ENCODE results near the gene ZNF844. TPM values are rescaled to one million over a fixed set of nuclear protein-coding genes. Genes with fewer than 3 reads are reported as not detected.

The ZNF844 gene
- total RNA-seq, 2 donors from 2014 or later: 10.3 to 17.9 TPM

- Mint-ChIP-seq H3K9me3 (peaks cover 54% of the 10 kb centered on the region), H3K27me3 (ENCODE audit: insufficient read depth) (peaks cover 2% of the 10 kb centered on the region)
- peaks cover 14% of the 10 kb centered on the region for H3K36me3 ChIP-seq (ENCODE audit: control insufficient read depth, insufficient read depth, low read length)
These were observed 20.7 kb downstream of the ZNF844 start for GRCh38 chr19:12085074-12085818.

GRCh38 chr19:12090807-12091206 lies 26.3 kb downstream of the ZNF844 start:
- peak; percentile 84 for DNase-seq
- Histone ChIP-seq H3K27ac (ENCODE audit: low read depth, low read length) (no peak overlapping the region), H3K9me3 (ENCODE audit: control insufficient read depth, low read length) (peaks cover 29% of the 10 kb centered on the region), H3K27me3 (ENCODE audit: control insufficient read depth, insufficient read depth, low read length, poor library complexity, severe bottlenecking) (no peaks in the 10 kb centered on the region), H3K36me3 (ENCODE audit: control insufficient read depth, insufficient read depth, low read length) (peaks cover 17% of the 10 kb centered on the region), H3K4me1 (ENCODE audit: control insufficient read depth, insufficient read depth, low read length) (no peaks in the 10 kb centered on the region), H3K4me3 (ENCODE audit: low read length) (no peak overlapping the region), H3K9ac (ENCODE audit: extremely low read depth, low read length, poor library complexity, severe bottlenecking) (no peak overlapping the region)
- Mint-ChIP-seq H3K27ac (no peak overlapping the region), H3K9me3 (peaks cover 43% of the 10 kb centered on the region), H3K4me3 (no peak overlapping the region), H3K27me3 (ENCODE audit: insufficient read depth) (peaks cover 2% of the 10 kb centered on the region), H3K36me3 (ENCODE audit: low read depth) (peaks cover 20% of the 10 kb centered on the region), H3K4me1 (peaks cover 2% of the 10 kb centered on the region)
- TF ChIP-seq CTCF (conservative IDR thresholded peaks at IDR 0.05): peak; percentile 79
- WGBS, 2 experiments (ENCODE audit: insufficient coverage in 1 of 2, insufficient read length in 1 of 2): 76 to 83% methylated on average over 1 to 5 of the region's 5 CpGs

More at GRCh38 chr19:12085074-12085818, 20.7 kb downstream of the ZNF844 start:
- H3K27ac Mint-ChIP-seq: no peak overlapping the region
- no peak for TF ChIP-seq CTCF (conservative IDR thresholded peaks at IDR 0.05)
- no peak for DNase-seq
- Histone ChIP-seq H3K4me3 (ENCODE audit: low read length) (no peak overlapping the region), H3K9me3 (ENCODE audit: control insufficient read depth, low read length) (peaks cover 41% of the 10 kb centered on the region), H3K27ac (ENCODE audit: low read depth, low read length) (no peak overlapping the region), H3K9ac (ENCODE audit: extremely low read depth, low read length, poor library complexity, severe bottlenecking) (no peak overlapping the region), H3K27me3 (ENCODE audit: control insufficient read depth, insufficient read depth, low read length, poor library complexity, severe bottlenecking) (no peaks in the 10 kb centered on the region), H3K4me1 (ENCODE audit: control insufficient read depth, insufficient read depth, low read length) (no peaks in the 10 kb centered on the region)
- no peak overlapping the region for H3K4me3 Mint-ChIP-seq
- 91 to 94% methylated on average over 4 to 5 of the region's 5 CpGs for WGBS, 2 experiments (ENCODE audit: insufficient coverage in 1 of 2, insufficient read length in 1 of 2)
- no peaks in the 10 kb centered on the region for H3K4me1 Mint-ChIP-seq
- H3K36me3 Mint-ChIP-seq (ENCODE audit: low read depth): peaks cover 30% of the 10 kb centered on the region

GRCh38 chr19:12092065-12092867 lies 27.7 kb downstream of the ZNF844 start:
- peak overlapping the region; percentile 79 for H3K4me3 Mint-ChIP-seq
- Histone ChIP-seq H3K27ac (ENCODE audit: low read depth, low read length) (peak overlapping the region; percentile 87), H3K4me1 (ENCODE audit: control insufficient read depth, insufficient read depth, low read length) (no peaks in the 10 kb centered on the region), H3K9ac (ENCODE audit: extremely low read depth, low read length, poor library complexity, severe bottlenecking) (peak overlapping the region; percentile 86), H3K27me3 (ENCODE audit: control insufficient read depth, insufficient read depth, low read length, poor library complexity, severe bottlenecking) (no peaks in the 10 kb centered on the region), H3K9me3 (ENCODE audit: control insufficient read depth, low read length) (peaks cover 42% of the 10 kb centered on the region), H3K4me3 (ENCODE audit: low read length) (peak overlapping the region; percentile 85), H3K36me3 (ENCODE audit: control insufficient read depth, insufficient read depth, low read length) (peaks cover 27% of the 10 kb centered on the region)
- 2 to 3% methylated on average over 16 to 53 of the region's 53 CpGs for WGBS, 2 experiments (ENCODE audit: insufficient coverage in 1 of 2, insufficient read length in 1 of 2)
- TF ChIP-seq CTCF (conservative IDR thresholded peaks at IDR 0.05): no peak
- H3K27me3 Mint-ChIP-seq (ENCODE audit: insufficient read depth): peaks cover 2% of the 10 kb centered on the region
- H3K9me3 Mint-ChIP-seq: peaks cover 50% of the 10 kb centered on the region
- peaks cover 28% of the 10 kb centered on the region for H3K36me3 Mint-ChIP-seq (ENCODE audit: low read depth)
- DNase-seq: peak; percentile 97
- peaks cover 2% of the 10 kb centered on the region for H3K4me1 Mint-ChIP-seq
- peak overlapping the region; percentile 93 for H3K27ac Mint-ChIP-seq

All from endodermal cell (in vitro differentiated cells).